ENCODE results near the gene CAMTA1. TPM values are rescaled to one million over a fixed set of nuclear protein-coding genes. Genes with fewer than 3 reads are reported as not detected.

CAMTA1 gene
- total RNA-seq, 4 donors from 2014 or later = 86.3 to 170 (median 132) TPM

GRCh38 chr1:6989212-6990159 is 204.2 kb downstream of the CAMTA1 start:
- WGBS, 2 donors (ENCODE audit: low coverage in 1 of 2) = 59 to 61% methylated on average over 12 to 13 of the region's 13 CpGs
- Histone ChIP-seq H3K27me3 (peaks cover 26% of the 10 kb centered on the region), H3K9me3 (peaks cover 0 to 7% (median 0%) of the 10 kb centered on the region in 3 donors), H3K4me1 (no peaks in the 10 kb centered on the region), H3K36me3 (no peaks in the 10 kb centered on the region), H3K27ac (no peak overlapping the region), H3K4me3 (no peak overlapping the region)
- TF ChIP-seq POLR2AphosphoS5 (IDR thresholded peaks at IDR 0.05) (no peak), POLR2A (IDR thresholded peaks at IDR 0.05) (no peak), CTCF (IDR thresholded peaks at IDR 0.05) (no peak), EP300 (IDR thresholded peaks at IDR 0.05) (no peak)
- ATAC-seq = no peak

- ATAC-seq = no peak
- WGBS, 2 donors (ENCODE audit: low coverage in 1 of 2) = 30 to 50% methylated on average over 1 of the region's 1 CpG
Measured at GRCh38 chr1:6991266-6991665, 206.0 kb downstream of the CAMTA1 start.

GRCh38 chr1:6995789-6996188 is 210.5 kb downstream of the CAMTA1 start:
- WGBS, 2 donors (ENCODE audit: low coverage in 1 of 2) = 84 to 85% methylated on average over 4 to 5 of the region's 5 CpGs
- Histone ChIP-seq H3K9me3 (peaks cover 0 to 8% (median 0%) of the 10 kb centered on the region in 3 donors), H3K36me3 (no peaks in the 10 kb centered on the region), H3K4me3 (no peak overlapping the region), H3K27ac (no peak overlapping the region), H3K27me3 (peaks cover 5% of the 10 kb centered on the region), H3K4me1 (no peaks in the 10 kb centered on the region)
- TF ChIP-seq POLR2AphosphoS5 (IDR thresholded peaks at IDR 0.05) (no peak), CTCF (IDR thresholded peaks at IDR 0.05) (no peak), EP300 (IDR thresholded peaks at IDR 0.05) (no peak), POLR2A (IDR thresholded peaks at IDR 0.05) (no peak)
- no peak for ATAC-seq

More at GRCh38 chr1:6991266-6991665, 206.0 kb downstream of the CAMTA1 start:
- Histone ChIP-seq H3K4me3 (no peak overlapping the region), H3K27ac (no peak overlapping the region), H3K36me3 (no peaks in the 10 kb centered on the region), H3K4me1 (no peaks in the 10 kb centered on the region), H3K27me3 (peaks cover 20% of the 10 kb centered on the region), H3K9me3 (peaks cover 0 to 8% (median 0%) of the 10 kb centered on the region in 3 donors)
- TF ChIP-seq EP300 (IDR thresholded peaks at IDR 0.05) (no peak), POLR2AphosphoS5 (IDR thresholded peaks at IDR 0.05) (no peak), CTCF (IDR thresholded peaks at IDR 0.05) (no peak), POLR2A (IDR thresholded peaks at IDR 0.05) (no peak)

GRCh38 chr1:6996371-6996770 is 211.1 kb downstream of the CAMTA1 start:
- peaks cover 0 to 8% (median 0%) of the 10 kb centered on the region in 3 donors for H3K9me3 ChIP-seq
- peaks cover 5% of the 10 kb centered on the region for H3K27me3 ChIP-seq
- TF ChIP-seq CTCF (IDR thresholded peaks at IDR 0.05) (no peak), POLR2A (IDR thresholded peaks at IDR 0.05) (no peak), EP300 (IDR thresholded peaks at IDR 0.05) (no peak)
- no peak overlapping the region for H3K4me3 ChIP-seq
- H3K27ac ChIP-seq = no peak overlapping the region
- no peak for ATAC-seq
- H3K4me1 ChIP-seq = no peaks in the 10 kb centered on the region
- no peaks in the 10 kb centered on the region for H3K36me3 ChIP-seq

- H3K36me3 ChIP-seq = no peaks in the 10 kb centered on the region
- TF ChIP-seq EP300 (IDR thresholded peaks at IDR 0.05) (no peak), POLR2AphosphoS5 (IDR thresholded peaks at IDR 0.05) (no peak), CTCF (IDR thresholded peaks at IDR 0.05) (no peak), POLR2A (IDR thresholded peaks at IDR 0.05) (no peak)
- no peaks in the 10 kb centered on the region for H3K4me1 ChIP-seq
- ATAC-seq = no peak
- no peak overlapping the region for H3K4me3 ChIP-seq
- WGBS, 2 donors (ENCODE audit: low coverage in 1 of 2) = 81 to 85% methylated on average over 10 of the region's 10 CpGs
- peaks cover 5% of the 10 kb centered on the region for H3K27me3 ChIP-seq
- H3K27ac ChIP-seq = no peak overlapping the region
- H3K9me3 ChIP-seq = peaks cover 0 to 8% (median 0%) of the 10 kb centered on the region in 3 donors
Measured at GRCh38 chr1:6996866-6997265, 211.6 kb downstream of the CAMTA1 start.
